ENCODE results near the gene CSMD2.

DNA sequence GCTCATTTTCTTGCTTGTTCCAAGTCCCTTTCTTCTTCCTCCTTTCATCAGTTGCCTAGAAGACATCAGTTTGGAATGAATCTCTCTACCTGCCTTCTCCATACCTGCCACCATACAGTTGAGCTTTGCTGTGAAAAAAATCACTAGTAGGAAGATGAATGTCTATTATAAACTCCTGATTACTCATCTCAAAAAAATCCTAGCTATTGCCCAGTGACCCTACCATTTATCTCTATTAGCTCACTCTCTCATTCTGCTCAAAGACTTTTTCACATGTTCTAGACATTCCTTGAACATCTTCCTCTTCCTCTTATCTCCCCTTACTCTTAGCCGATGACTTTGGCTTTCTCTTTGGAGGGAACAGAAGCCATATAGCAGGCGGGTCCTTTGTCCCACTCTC lies 350.9 kb downstream of the CSMD2 start:
- TF ChIP-seq, protein P1, sequence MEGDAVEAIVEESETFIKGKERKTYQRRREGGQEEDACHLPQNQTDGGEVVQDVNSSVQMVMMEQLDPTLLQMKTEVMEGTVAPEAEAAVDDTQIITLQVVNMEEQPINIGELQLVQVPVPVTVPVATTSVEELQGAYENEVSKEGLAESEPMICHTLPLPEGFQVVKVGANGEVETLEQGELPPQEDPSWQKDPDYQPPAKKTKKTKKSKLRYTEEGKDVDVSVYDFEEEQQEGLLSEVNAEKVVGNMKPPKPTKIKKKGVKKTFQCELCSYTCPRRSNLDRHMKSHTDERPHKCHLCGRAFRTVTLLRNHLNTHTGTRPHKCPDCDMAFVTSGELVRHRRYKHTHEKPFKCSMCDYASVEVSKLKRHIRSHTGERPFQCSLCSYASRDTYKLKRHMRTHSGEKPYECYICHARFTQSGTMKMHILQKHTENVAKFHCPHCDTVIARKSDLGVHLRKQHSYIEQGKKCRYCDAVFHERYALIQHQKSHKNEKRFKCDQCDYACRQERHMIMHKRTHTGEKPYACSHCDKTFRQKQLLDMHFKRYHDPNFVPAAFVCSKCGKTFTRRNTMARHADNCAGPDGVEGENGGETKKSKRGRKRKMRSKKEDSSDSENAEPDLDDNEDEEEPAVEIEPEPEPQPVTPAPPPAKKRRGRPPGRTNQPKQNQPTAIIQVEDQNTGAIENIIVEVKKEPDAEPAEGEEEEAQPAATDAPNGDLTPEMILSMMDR (IDR thresholded peaks at IDR 0.05; ENCODE audit: low read length): no peak
- TF ChIP-seq EZH2 (optimal IDR thresholded peaks at IDR 0.05; ENCODE audit: low read depth, low read length): no peak

Data from MM.1S (cell line).